Muscle layer of duodenum (tissue), 2 donors: ENCODE measurements around the gene GAK.

Experiments used
- H3K27ac ChIP-seq: one replicate; pipeline ENCODE4 v1.7.0; 2013; ENCODE audit warnings: mild to moderate bottlenecking, low read length
- H3K27me3 ChIP-seq: one replicate; pipeline ENCODE4 v1.7.0; 2013; ENCODE audit warnings: low read depth, mild to moderate bottlenecking, control low read depth, low read length
- H3K36me3 ChIP-seq, 2 donors: one replicate each; pipeline ENCODE4 v1.7.0; 2013; ENCODE audit warnings: low read length in 2 of 2, control low read depth in 1 of 2, mild to moderate bottlenecking in 1 of 2; ENCODE audit not compliant: insufficient read depth in 2 of 2, control insufficient read depth in 1 of 2
- H3K4me1 ChIP-seq, 2 donors: one replicate each; pipeline ENCODE4 v1.7.0; 2013; ENCODE audit warnings: low read length in 2 of 2, mild to moderate bottlenecking in 2 of 2, control low read depth in 1 of 2, moderate library complexity in 1 of 2; ENCODE audit not compliant: insufficient read depth in 2 of 2, control insufficient read depth in 1 of 2
- H3K4me3 ChIP-seq, 2 donors: one replicate each; pipeline ENCODE4 v1.7.0; 2013; ENCODE audit warnings: low read length in 2 of 2, low read depth in 1 of 2, mild to moderate bottlenecking in 1 of 2
- H3K9me3 ChIP-seq, 2 donors: one replicate each; pipeline ENCODE4 v1.7.0; 2013; ENCODE audit warnings: low read length in 2 of 2, control low read depth in 1 of 2, mild to moderate bottlenecking in 1 of 2; ENCODE audit not compliant: control insufficient read depth in 1 of 2
- donor health status: healthy.

Gene GAK

DNA sequence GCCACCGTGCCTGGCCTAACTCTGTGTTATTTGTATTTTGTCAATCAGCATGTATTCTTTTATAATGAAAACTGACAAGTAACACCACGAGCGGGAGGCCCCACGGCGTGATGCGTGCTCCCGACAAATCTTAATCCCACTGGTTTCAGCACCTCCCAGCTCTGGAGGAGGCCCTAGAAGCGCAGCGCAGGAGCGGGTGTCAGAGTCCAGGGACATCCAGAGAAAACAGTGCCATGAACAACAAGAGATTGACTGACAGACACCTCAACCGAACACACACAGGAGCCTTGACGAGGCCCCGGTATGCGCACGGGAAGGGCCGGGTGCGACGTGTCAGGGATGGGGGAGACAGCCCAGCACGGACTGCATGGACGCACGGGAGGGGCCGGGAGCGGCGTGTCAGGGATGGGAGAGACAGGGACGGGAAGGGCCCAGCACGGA is 23.0 kb downstream of the GAK start:
- peaks cover 14 to 50% of the 10 kb centered on the region in 2 donors for H3K36me3 ChIP-seq
- no peaks in the 10 kb centered on the region for H3K4me1 ChIP-seq
- no peak overlapping the region for H3K27ac ChIP-seq
- no peaks in the 10 kb centered on the region for H3K9me3 ChIP-seq
- no peaks in the 10 kb centered on the region for H3K27me3 ChIP-seq
- H3K4me3 ChIP-seq, result no peak overlapping the region

DNA sequence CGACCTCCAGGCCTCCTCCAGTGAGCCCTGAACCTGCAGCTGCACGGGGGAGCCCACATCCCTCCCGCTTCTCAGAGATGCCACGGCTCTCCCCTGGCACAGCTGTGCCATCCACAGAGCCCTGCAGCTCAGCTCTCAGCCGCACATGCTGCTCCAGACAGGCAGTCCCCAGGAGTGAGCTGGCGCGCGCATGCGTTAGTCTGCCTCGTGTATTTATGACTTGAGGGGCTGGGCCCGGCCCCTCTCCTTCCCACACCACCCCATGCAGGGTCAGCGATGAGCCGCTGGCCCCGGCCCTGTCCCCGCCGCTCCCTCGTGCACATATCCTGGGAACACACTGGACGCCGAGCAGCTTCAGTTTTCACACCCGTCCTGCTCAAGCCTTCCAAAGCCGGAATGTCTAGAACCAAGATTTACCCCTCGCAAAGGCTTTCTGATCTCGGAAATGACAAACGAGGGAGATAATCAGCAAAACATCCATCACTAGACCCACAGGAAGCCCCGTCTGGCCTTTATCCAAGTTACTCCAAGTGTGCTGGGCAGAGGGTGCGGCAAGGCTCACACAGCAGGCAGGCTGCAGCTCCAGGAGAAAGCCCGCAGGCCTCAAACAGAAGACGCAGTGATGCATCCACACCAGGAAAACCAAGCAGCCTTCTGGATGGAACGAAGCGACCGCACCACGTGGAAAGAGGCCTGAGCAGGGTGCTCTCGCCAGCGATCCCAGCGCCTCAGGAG is 24.3 kb downstream of the GAK start:
- H3K27me3 ChIP-seq, result no peaks in the 10 kb centered on the region
- no peaks in the 10 kb centered on the region for H3K4me1 ChIP-seq
- peaks cover 14 to 56% of the 10 kb centered on the region in 2 donors for H3K36me3 ChIP-seq
- no peak overlapping the region for H3K4me3 ChIP-seq
- H3K27ac ChIP-seq, result no peak overlapping the region
- no peaks in the 10 kb centered on the region for H3K9me3 ChIP-seq

DNA sequence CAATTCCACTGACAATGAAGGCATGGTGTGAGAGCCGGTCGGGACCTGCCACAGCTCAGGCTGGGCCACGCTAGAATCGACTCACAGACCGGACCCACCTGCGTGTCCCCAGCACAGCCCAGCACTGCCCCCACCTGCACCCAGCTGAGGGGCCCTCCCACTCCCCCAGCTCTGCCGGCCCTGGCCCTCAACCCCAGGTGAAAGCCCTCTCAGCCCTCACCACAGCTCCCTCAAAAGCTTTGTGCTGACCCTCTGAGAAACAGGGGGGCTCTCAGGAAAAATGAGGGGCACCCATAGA is 25.1 kb downstream of the GAK start:
- no peak overlapping the region for H3K4me3 ChIP-seq
- H3K4me1 ChIP-seq, result no peaks in the 10 kb centered on the region
- no peaks in the 10 kb centered on the region for H3K9me3 ChIP-seq
- H3K27me3 ChIP-seq, result no peaks in the 10 kb centered on the region
- H3K27ac ChIP-seq, result no peak overlapping the region
- H3K36me3 ChIP-seq, result peaks cover 14 to 50% of the 10 kb centered on the region in 2 donors

DNA sequence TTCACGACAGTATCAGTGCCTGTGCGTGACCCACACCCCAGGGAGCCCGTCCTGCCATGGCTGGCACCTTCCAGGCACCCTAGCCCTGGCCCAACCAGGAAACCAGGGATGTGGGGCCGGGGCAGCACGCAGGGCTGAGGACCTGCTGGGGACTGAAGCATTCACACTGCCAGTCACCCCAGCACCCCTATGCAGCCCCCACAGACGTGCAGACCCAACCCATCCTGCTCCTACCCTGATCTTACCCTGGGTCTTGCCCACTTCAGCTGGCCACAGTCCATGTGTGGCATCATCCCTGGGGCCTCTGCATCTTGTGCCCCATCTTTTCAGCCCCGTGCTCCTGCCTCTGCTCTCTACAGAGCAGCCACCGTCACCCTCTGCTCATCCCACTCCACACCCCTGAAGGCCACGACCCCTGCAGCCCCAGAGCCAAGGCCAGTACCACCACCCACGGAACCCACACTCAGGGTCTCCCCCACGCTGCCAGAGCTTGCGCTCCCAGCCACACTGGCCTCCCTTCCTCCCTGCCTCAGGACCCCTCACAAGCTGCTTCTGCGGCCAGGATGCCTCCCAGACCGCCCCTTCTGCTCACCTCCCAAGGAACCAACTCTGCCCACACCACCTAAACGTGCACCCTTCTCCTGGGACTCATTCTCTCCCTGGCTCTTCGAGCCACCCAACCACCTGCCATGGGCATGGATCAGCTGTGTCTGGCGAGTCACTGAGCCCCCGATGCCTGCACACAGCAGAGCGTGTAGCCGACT is 25.6 kb downstream of the GAK start:
- Histone ChIP-seq H3K9me3 (no peaks in the 10 kb centered on the region), H3K27ac (no peak overlapping the region), H3K4me3 (no peak overlapping the region), H3K4me1 (no peaks in the 10 kb centered on the region), H3K27me3 (no peaks in the 10 kb centered on the region), H3K36me3 (peaks cover 9 to 47% of the 10 kb centered on the region in 2 donors)

DNA sequence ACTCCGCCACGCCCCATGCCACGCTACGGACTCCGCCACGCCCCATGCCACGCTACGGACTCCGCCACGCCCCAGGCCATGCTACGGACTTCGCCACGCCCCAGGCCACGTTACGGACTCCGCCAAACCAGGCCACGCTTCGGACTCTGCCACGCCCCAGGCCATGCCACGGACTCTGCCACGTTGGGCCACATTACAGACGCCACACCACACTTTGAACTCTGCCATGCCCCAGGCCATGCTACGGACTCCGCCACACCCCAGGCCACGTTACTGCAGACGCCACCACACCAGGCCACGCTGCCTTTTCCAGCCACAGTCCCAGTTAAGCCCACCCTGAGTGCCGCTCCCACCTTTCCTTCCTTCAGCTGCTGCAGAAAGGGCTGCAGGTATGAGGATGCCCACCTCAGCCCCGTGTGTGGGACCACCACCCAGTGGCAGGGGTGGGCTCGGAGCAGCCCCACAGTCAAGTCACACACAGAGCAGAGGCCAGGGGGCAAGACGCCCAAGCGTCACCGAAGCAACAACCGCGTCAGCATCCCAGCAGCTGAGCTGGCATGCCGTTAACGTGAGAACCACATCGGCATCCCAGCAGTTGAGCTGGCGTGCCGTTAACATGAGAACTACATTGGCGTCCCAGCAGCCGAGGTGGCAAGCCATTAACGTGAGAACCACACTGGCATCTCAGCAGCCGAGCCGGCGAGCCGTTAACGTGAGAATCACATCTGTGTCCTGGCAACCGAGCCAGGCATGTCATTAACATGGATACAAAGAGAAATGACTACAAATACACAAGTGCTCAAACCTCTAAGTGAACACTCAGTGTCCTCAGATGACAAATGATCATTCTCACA is 26.4 kb downstream of the GAK start:
- Histone ChIP-seq H3K4me3 (no peak overlapping the region), H3K4me1 (no peaks in the 10 kb centered on the region), H3K27me3 (no peaks in the 10 kb centered on the region), H3K9me3 (no peaks in the 10 kb centered on the region), H3K27ac (no peak overlapping the region), H3K36me3 (peaks cover 8 to 46% of the 10 kb centered on the region in 2 donors)

DNA sequence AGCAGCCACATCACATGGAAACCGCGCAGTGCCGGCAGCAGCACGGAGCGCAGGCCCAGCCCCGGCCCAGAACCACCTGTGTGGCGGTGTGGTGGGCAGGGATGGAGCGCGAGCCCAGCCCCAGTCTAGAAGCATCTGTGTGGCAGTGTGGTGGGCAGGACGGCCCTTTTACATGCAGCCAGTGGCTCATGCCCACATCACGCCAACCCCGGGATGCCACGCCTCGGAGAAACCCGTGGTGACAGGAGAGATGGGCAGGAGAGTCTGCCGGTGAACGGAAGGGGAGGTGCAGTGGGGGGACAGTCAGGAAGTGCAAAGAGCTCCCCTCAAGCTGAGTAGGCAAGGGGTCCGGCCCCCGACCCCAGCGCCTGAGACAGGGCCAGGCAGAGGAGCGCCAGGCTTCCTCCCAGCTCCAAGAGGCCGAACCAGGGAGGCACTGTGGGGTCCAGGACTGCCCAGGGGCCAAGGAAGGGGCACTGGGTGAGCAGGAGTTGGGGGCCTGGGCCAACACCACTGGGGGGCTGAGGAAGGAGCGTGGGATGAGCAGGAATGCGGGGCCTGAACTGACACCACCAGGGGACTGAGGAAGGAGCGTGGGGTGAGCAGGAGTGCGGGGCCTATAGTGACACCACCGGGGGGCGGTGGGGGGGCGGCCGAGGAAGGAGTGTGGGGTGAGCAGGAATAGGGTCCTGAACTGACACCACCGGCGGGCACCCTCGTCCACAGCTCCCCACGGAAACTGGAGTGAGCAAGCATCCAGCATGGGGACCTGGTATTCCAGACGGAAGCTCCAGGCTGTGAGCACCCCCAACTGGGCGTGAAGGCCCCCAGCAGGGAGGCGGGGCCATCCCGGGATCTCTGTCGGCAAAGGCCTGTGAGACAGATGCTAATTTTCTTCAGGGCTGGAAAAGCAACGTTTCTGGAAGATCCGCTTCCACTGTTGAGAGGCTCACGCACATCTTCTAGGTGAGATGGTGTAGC is 28.8 kb downstream of the GAK start:
- no peaks in the 10 kb centered on the region for H3K9me3 ChIP-seq
- no peaks in the 10 kb centered on the region for H3K27me3 ChIP-seq
- no peak overlapping the region for H3K27ac ChIP-seq
- peaks cover 8 to 53% of the 10 kb centered on the region in 2 donors for H3K36me3 ChIP-seq
- no peak overlapping the region for H3K4me3 ChIP-seq
- H3K4me1 ChIP-seq, result no peaks in the 10 kb centered on the region

DNA sequence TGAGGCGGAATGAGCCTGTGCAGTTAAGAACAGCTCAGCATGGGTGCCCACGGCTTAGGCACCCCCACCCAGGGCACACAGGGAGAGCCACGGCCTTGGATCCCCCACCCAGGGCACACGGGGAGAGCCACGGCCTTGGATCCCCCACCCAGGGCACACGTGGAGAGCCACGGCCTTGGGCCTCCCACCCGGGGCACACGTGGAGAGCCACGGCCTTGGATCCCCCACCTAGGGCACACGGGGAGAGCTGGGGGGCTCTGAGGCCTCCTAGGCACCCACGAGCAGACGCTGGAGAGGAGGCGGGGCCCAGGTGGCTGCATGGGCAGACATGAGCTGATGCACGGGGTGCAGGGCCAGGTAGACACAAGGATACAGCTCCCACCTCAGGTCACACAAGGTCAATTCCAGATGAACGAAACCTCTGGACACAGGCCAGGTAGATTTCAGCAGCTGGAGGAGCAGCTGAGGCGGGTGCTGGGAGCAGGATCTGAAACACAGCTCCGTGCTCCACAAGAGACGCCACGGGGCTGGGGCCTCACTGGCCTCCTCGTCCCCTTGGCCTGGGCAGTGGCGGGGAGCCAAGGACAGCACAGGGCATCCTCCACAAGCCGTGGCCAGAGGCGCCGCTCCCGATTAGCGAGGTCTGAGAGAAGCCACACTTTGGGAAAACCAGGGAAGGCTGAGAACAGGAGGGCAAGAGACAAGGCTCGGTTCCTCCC is 30.8 kb downstream of the GAK start:
- Histone ChIP-seq H3K4me1 (no peaks in the 10 kb centered on the region), H3K27ac (no peak overlapping the region), H3K27me3 (no peaks in the 10 kb centered on the region), H3K9me3 (no peaks in the 10 kb centered on the region), H3K36me3 (peaks cover 19 to 69% of the 10 kb centered on the region in 2 donors), H3K4me3 (no peak overlapping the region)

DNA sequence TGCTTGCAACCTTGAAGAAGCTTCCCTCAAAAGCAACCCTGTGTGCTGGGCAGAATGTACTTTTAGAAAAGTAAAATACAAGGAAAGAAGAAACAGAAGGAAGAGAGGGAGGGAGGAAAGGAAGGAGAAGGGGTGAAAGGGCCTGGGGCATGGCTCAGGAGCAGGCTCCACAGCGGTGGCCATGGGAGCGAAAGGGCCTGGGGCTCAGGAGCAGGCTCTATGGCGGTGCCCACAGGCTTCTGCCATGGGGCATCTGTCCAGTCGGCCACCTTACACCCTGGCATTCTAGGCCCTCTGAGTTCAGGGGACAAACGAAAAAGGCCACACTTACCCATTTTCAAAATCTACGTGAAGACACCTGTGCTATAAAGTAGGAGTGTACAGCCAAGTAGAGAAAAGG is 31.4 kb downstream of the GAK start:
- H3K36me3 ChIP-seq, result peaks cover 19 to 74% of the 10 kb centered on the region in 2 donors
- H3K4me1 ChIP-seq, result no peaks in the 10 kb centered on the region
- no peak overlapping the region for H3K4me3 ChIP-seq
- no peaks in the 10 kb centered on the region for H3K27me3 ChIP-seq
- H3K27ac ChIP-seq, result no peak overlapping the region
- no peaks in the 10 kb centered on the region for H3K9me3 ChIP-seq

DNA sequence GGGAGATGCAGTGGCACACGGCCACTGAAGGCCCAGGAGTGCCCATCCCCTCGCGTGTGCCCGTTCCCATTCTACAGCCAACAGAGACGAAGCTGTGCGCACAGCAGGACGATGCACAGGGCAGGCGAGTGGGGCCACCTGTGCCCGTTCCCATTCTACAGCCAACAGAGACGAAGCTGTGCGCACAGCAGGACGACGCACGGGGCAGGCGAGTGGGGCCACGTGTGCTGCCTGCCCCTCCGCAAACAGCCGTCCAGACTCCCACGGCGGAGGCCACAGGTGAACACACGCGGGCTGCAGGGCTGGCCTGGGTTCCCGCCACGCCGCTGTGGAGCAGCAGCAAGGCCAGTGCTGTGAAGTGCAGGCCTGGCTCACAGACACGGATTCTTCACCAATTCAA is 32.0 kb downstream of the GAK start:
- no peak overlapping the region for H3K4me3 ChIP-seq
- no peak overlapping the region for H3K27ac ChIP-seq
- no peaks in the 10 kb centered on the region for H3K9me3 ChIP-seq
- no peaks in the 10 kb centered on the region for H3K4me1 ChIP-seq
- no peaks in the 10 kb centered on the region for H3K27me3 ChIP-seq
- H3K36me3 ChIP-seq, result peaks cover 24 to 78% of the 10 kb centered on the region in 2 donors

DNA sequence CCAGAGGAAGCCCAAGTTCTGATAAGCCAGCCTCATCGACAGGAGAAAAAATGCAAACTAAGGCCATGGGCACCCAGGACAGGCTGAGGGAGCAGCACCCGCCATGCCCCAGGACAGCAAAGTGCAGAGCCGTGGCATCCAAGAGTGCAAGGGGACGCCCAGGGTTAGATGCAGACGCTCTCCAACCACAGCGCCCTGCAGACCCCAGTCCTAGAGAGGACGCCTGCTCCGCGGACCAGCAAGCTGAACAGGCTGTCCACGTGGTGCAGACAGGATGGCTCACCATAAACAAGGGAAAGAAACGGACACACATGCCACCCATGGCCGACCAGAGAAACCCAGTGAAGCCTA is 32.6 kb downstream of the GAK start:
- H3K4me1 ChIP-seq, result no peaks in the 10 kb centered on the region
- no peak overlapping the region for H3K27ac ChIP-seq
- H3K27me3 ChIP-seq, result no peaks in the 10 kb centered on the region
- no peak overlapping the region for H3K4me3 ChIP-seq
- H3K9me3 ChIP-seq, result no peaks in the 10 kb centered on the region
- peaks cover 22 to 77% of the 10 kb centered on the region in 2 donors for H3K36me3 ChIP-seq
